Dermis microvascular lymphatic vessel endothelial cell (primary cell): Measurements from ENCODE around the gene INTS12. TPM values are rescaled to one million over a fixed set of nuclear protein-coding genes. Genes with fewer than 3 reads are reported as not detected.

ENCODE experiments used
- total RNA-seq: library from RNA; depleted of rRNA; stranded (reverse); fragments of >200 nt; gene quantifications from 2 replicates; pipeline ENCODE4 v1.2.1, GENCODE V29; 2014

INTS12 gene
- total RNA-seq, 1 donor from 2014 or later = 9.1 TPM

Other genes starting within 250 kb of the INTS12 start
- 50.8 and 54.5 TPM in 2 replicates for gene PPA2, start 234.6 kb downstream of the INTS12 start, total RNA-seq
- gene ARHGEF38, start 156.1 kb downstream of the INTS12 start, total RNA-seq = not detected in 2 replicates
- 7.8 and 9.0 TPM in 2 replicates for gene GSTCD, start 95 bp upstream of the INTS12 start, total RNA-seq
- gene NPNT, start 186.8 kb upstream of the INTS12 start, total RNA-seq = under 0.01 and 0.13 TPM in 2 replicates